ENCODE data around the gene DYSF. TPM values are rescaled to one million over a fixed set of nuclear protein-coding genes. Genes with fewer than 3 reads are reported as not detected.
A peak's percentile ranks its signal among the peaks of the same experiment; 100 is the strongest.

DYSF gene
- total RNA-seq, 1 donor from 2014 or later, result 72.0 TPM

- no peak for DNase-seq (ENCODE audit: extremely low spot score, unreplicated experiment)
- Mint-ChIP-seq H3K4me1 (ENCODE audit: unreplicated experiment) (peaks cover 43% of the 10 kb centered on the region), H3K27ac (ENCODE audit: unreplicated experiment) (peak overlapping the region; percentile 27), H3K4me3 (ENCODE audit: unreplicated experiment) (no peak overlapping the region), H3K9me3 (ENCODE audit: unreplicated experiment) (no peaks in the 10 kb centered on the region), H3K36me3 (ENCODE audit: unreplicated experiment) (peaks cover 13% of the 10 kb centered on the region), H3K27me3 (ENCODE audit: unreplicated experiment) (no peaks in the 10 kb centered on the region)
- TF ChIP-seq, protein P1, sequence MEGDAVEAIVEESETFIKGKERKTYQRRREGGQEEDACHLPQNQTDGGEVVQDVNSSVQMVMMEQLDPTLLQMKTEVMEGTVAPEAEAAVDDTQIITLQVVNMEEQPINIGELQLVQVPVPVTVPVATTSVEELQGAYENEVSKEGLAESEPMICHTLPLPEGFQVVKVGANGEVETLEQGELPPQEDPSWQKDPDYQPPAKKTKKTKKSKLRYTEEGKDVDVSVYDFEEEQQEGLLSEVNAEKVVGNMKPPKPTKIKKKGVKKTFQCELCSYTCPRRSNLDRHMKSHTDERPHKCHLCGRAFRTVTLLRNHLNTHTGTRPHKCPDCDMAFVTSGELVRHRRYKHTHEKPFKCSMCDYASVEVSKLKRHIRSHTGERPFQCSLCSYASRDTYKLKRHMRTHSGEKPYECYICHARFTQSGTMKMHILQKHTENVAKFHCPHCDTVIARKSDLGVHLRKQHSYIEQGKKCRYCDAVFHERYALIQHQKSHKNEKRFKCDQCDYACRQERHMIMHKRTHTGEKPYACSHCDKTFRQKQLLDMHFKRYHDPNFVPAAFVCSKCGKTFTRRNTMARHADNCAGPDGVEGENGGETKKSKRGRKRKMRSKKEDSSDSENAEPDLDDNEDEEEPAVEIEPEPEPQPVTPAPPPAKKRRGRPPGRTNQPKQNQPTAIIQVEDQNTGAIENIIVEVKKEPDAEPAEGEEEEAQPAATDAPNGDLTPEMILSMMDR (IDR thresholded peaks at IDR 0.05), result no peak
Measured at GRCh38 chr2:71477231-71477691, 23.9 kb downstream of the DYSF start.

DNA sequence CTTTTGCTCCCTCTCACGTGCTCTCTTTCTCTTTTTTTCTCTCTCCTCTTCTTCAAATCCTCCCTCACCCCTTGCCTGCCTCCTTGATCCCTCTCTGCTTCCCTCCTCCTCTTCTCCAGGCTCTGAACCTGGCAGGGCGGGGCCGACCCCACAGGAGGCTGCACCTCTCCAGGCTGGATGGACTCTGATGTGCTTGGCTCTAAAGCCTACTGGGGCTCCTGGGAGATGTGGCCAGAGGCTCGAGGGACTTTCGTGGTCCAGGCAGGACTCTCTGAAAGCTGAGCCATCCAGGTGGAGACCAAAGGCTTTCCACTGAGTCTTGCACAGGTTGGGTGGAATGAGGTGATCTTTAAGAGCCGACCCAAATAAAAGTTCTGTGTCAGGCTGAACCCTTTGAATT, 25.4 kb downstream of the DYSF start:
- Mint-ChIP-seq H3K36me3 (ENCODE audit: unreplicated experiment) (peaks cover 17% of the 10 kb centered on the region), H3K9me3 (ENCODE audit: unreplicated experiment) (no peaks in the 10 kb centered on the region), H3K4me3 (ENCODE audit: unreplicated experiment) (no peak overlapping the region), H3K4me1 (ENCODE audit: unreplicated experiment) (peaks cover 37% of the 10 kb centered on the region), H3K27ac (ENCODE audit: unreplicated experiment) (no peak overlapping the region), H3K27me3 (ENCODE audit: unreplicated experiment) (no peaks in the 10 kb centered on the region)
- TF ChIP-seq, protein P1 (IDR thresholded peaks at IDR 0.05), result no peak
- DNase-seq (ENCODE audit: extremely low spot score, unreplicated experiment), result no peak

DNA sequence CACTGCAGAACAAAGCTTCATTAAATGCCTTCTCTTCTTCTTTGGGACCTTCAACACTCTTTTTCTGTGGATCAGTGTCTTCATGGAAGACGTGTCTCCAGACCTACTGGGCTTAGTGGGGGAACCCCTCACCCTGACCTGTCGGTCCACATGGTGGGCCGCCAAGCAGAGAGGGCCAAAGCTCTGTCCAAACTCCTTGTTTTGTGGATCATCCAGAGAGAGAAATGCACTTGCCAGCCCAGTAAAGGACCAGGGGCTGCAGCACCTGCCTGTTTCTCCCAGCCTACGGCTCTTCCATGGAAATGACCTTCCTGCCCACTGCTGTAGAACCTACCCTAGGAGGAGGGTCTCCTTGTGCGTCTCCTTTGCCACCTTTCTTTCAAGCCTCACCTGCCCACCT, 25.9 kb downstream of the DYSF start:
- DNase-seq (ENCODE audit: extremely low spot score, unreplicated experiment), result no peak
- Mint-ChIP-seq H3K9me3 (ENCODE audit: unreplicated experiment) (no peaks in the 10 kb centered on the region), H3K36me3 (ENCODE audit: unreplicated experiment) (peaks cover 17% of the 10 kb centered on the region), H3K27ac (ENCODE audit: unreplicated experiment) (no peak overlapping the region), H3K4me1 (ENCODE audit: unreplicated experiment) (peaks cover 37% of the 10 kb centered on the region), H3K4me3 (ENCODE audit: unreplicated experiment) (no peak overlapping the region), H3K27me3 (ENCODE audit: unreplicated experiment) (no peaks in the 10 kb centered on the region)
- TF ChIP-seq, protein P1 (IDR thresholded peaks at IDR 0.05), result no peak

- H3K9me3 Mint-ChIP-seq (ENCODE audit: unreplicated experiment), result no peaks in the 10 kb centered on the region
- H3K36me3 Mint-ChIP-seq (ENCODE audit: unreplicated experiment), result peaks cover 16% of the 10 kb centered on the region
- H3K27me3 Mint-ChIP-seq (ENCODE audit: unreplicated experiment), result no peaks in the 10 kb centered on the region
- no peak overlapping the region for H3K4me3 Mint-ChIP-seq (ENCODE audit: unreplicated experiment)
- peaks cover 34% of the 10 kb centered on the region for H3K4me1 Mint-ChIP-seq (ENCODE audit: unreplicated experiment)
- TF ChIP-seq, protein P1 (IDR thresholded peaks at IDR 0.05), result no peak
- no peak overlapping the region for H3K27ac Mint-ChIP-seq (ENCODE audit: unreplicated experiment)
- no peak for DNase-seq (ENCODE audit: extremely low spot score, unreplicated experiment)
Measured at GRCh38 chr2:71481111-71481510, 27.8 kb downstream of the DYSF start.

DNA sequence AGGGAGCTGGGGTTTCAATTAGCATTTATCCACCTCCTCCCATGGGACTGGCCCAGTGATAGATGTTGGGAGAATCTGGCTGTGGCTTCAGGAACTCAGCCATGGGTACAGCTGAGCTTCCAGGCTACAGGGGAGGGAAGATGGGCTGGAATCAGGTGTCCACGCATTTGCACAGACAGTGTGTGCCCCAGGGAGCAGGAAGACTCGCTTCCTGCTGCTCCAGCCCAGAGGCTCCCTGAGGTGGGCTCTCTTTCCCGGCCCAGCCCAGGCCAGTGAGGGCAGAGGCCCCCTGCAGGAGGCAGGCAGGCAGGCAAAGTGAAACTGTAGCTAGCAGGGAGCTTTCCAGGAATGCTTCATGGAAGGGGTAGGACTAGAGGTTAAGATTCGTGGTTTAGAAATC, 28.7 kb downstream of the DYSF start:
- Mint-ChIP-seq H3K9me3 (ENCODE audit: unreplicated experiment) (no peaks in the 10 kb centered on the region), H3K4me3 (ENCODE audit: unreplicated experiment) (no peak overlapping the region), H3K36me3 (ENCODE audit: unreplicated experiment) (peaks cover 16% of the 10 kb centered on the region), H3K4me1 (ENCODE audit: unreplicated experiment) (peaks cover 35% of the 10 kb centered on the region), H3K27ac (ENCODE audit: unreplicated experiment) (peak overlapping the region; percentile 45), H3K27me3 (ENCODE audit: unreplicated experiment) (no peaks in the 10 kb centered on the region)
- no peak for DNase-seq (ENCODE audit: extremely low spot score, unreplicated experiment)
- TF ChIP-seq, protein P1 (IDR thresholded peaks at IDR 0.05), result peak; percentile 46

Measured in osteocyte (in vitro differentiated cells).